ENCODE measurements around the gene CTBP1. TPM values are rescaled to one million over a fixed set of nuclear protein-coding genes. Genes with fewer than 3 reads are reported as not detected.

Gene CTBP1
- total RNA-seq, 1 donor from 2014 or later, result 224 TPM

DNA sequence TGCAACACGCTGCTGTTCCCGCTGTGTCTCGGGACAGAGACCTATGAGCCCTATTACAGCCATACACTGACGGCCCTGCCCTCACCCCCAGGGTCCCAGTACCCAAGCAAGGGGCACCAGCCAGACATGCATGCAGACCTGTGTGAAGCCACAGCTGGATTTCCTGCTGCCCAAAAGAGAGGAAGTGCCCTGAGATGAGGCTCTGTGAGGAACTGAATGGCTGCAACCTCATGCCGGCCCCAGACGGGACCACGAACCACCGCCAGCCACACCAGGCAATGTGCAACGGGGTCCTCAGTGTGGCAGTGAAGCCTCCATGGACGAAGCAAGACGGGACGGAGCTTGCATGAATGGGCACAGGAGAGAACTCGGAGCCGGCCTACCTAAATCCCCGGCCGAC, 21.1 kb downstream of the CTBP1 start:
- DNase-seq (ENCODE audit: low spot score in 2 of 2), result no peak
- FAIRE-seq, result no peak

GRCh38 chr4:1226598-1226997, 22.3 kb downstream of the CTBP1 start:
- DNase-seq (ENCODE audit: low spot score in 2 of 2), result no peak
- no peak for FAIRE-seq

DNA sequence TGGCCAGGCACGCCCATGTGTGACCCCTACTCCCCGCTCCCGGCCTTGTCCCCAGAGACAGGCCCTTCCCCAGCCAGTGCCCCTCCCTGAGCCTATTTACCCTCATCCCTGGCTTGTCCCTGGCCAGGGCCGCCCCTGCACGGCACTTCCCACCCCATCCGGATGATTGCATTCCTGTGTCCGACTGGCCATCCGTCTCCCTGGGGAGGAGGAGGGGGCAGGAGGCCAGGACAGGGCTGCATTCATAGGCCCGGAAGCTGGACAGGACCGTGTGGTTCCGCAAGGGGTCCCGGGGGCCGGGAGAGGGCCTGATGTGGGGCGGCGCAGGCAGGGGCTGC, 22.8 kb downstream of the CTBP1 start:
- no peak for FAIRE-seq

DNA sequence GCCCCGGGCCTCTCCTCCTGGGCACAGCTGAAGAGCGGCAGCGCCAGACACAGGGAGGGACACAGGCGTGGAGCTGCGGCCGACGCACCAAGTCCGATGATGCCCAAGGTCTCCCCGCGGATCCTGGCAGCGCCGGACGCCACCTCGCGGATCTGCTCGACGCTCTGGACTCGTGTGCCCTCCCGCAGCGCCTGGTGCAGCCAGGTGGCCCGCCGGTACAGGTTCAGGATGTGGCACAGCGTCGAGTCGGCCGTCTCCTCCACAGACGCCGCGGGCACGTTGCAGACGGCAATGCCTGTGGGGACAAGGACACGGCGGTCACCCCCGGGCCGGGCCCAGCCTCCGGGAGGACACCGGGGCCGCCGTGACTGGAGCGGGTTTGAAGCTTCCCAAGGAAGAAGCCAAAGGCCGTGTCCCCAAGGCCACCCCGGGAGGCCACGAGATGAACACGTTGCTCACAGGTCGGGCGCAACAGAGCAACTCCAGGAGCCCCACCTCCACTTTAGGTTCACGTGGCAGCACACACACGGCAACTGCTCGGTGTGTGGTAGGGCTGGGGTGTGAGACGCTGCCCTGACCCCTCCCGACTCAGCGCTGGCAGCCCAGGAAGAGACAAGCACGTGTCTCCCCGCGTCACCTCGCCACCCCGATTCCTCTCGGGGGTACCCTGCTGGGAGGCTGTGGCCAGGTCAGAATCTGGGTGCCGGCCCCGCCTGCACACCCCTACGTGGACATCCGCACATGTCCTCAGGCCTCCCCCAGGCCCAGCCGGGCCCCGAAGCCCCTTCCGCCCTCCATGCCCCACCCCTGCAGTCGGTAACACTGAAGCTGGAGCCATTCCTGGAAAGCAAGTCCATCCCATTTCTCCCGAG, 23.4 kb downstream of the CTBP1 start:
- DNase-seq (ENCODE audit: low spot score in 2 of 2) (no peak), FAIRE-seq (no peak)

More for the DNA sequence above, 22.8 kb downstream of the CTBP1 start:
- no peak for DNase-seq (ENCODE audit: low spot score in 2 of 2)

GRCh38 chr4:1223841-1224809, 24.8 kb downstream of the CTBP1 start:
- FAIRE-seq (no peak), DNase-seq (ENCODE audit: low spot score in 2 of 2) (no peak)

DNA sequence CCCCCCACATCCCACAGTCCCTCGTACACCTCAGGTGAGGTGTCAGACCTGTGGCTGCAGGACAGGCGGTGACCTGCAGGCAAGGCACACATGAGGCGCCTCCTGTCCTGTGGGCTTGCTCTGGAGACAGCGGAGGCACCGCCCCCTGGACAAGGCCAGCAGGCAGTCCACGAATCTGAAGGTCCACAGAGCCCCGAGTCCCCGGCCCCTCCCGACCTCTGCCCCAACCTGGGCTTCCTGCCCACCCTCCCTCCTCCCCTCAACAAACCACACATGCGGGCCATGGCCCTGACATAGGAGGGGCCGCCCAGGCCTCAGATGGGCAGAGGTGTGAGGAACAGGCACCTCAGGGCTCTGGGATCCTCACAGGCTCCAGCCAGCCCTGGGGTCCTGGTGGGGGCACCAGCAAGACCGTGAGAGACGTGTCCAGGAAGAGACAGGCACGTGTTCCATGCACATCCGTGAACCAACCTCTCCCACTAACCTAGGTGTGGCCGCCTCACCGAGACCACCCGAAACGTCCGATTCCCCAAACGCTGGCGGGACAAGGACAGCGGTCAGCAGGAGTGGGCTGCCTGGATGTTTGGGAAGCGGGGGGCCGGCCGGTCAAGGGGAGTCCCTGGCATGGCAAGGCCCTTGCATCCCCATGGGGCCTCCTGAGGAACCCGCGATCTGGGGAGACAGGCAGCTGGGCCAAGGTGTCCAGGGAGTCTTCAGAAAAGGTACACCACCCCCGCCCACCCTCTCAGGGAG, 25.8 kb downstream of the CTBP1 start:
- FAIRE-seq (no peak), DNase-seq (ENCODE audit: low spot score in 2 of 2) (no peak)

GRCh38 chr4:1222036-1222789, 26.7 kb downstream of the CTBP1 start:
- DNase-seq (ENCODE audit: low spot score in 2 of 2), result no peak
- no peak for FAIRE-seq

DNA sequence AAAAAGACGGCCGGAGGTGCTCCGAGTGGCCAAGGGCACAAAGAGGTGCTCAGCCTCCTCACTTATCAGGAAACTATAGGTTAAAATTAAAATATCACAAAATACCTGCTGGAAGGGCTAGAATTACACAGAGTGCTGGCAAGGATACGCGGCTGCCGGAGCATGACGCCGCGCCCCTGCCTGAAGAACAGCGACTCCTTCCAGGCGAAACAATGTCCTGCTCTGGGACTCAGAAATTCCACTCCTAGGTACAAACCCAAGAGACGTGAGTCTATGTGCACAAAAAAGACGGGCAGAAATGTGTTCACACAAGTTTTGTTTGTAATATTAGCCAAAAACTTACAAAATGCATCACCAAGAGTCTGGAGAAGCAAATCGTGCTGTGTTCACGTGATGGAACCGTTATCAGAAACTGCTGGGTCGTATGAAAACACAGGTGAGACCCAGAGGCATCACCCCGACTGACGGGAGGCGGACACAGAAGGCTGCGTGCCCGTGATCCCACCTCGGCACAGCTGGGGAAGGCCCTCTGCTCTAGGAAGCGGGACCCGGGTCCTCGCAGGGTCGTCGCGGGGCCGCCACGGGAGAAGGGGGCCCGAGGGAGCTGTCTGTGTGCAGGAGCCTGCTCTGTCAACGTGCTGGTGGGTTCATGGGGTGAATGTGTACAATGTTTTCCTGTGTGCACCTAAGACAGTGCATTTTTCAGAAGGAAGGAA, 27.6 kb downstream of the CTBP1 start:
- no peak for DNase-seq (ENCODE audit: low spot score in 2 of 2)
- FAIRE-seq, result no peak

- no peak for FAIRE-seq
These were observed 28.4 kb downstream of the CTBP1 start for GRCh38 chr4:1220566-1220965.

GRCh38 chr4:1219566-1219950, 29.4 kb downstream of the CTBP1 start:
- FAIRE-seq, result no peak

More at GRCh38 chr4:1220566-1220965, 28.4 kb downstream of the CTBP1 start:
- no peak for DNase-seq (ENCODE audit: low spot score in 2 of 2)

DNA sequence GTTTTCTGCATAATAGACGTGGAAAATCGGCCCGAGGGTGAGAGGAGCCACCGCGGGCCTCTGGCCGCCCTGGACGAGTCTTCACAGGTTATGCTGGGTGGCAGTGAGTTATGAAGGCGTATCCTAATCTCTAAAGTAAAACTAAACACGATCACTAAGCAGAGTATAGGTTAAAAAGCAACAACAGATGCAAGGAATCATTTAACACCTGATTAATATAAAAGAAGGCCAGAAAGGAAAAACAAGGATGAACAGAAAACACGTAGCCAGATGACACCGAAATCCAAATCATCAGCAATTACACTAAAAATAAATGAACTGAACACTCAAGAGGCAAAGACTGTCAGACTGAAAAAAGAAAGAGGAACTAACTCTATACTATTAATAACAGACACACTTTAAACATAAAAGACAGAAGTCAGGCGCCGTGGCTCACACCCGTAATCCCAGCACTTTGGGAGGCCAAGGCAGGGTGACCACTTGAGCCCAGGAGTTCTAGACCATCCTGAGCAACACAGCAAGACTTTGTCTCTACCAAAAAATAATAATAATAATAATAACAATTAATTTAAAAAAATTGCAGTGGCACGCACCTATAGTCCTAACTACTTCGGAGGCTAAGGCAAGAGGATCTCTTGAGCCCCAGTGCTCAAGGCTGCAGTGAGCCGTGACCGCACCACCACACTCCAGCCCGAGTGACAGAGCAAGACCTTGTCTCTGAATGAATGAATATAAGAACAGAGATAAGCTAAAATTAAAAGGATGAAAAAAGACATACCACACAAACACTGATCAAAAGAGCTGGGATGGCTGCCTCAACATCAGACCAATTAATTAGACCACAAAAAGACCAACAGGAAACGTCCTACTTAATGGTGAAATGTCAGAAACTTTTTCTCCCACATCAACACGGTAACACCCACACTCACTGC, 30.0 kb downstream of the CTBP1 start:
- FAIRE-seq (no peak), DNase-seq (ENCODE audit: low spot score in 2 of 2) (no peak)

More at GRCh38 chr4:1219566-1219950, 29.4 kb downstream of the CTBP1 start:
- no peak for DNase-seq (ENCODE audit: low spot score in 2 of 2)

GRCh38 chr4:1217366-1217765, 31.6 kb downstream of the CTBP1 start:
- DNase-seq (ENCODE audit: low spot score in 2 of 2), result no peak
- FAIRE-seq, result no peak

- no peak for DNase-seq (ENCODE audit: low spot score in 2 of 2)
- no peak for FAIRE-seq
These were observed 32.0 kb downstream of the CTBP1 start for GRCh38 chr4:1216869-1217294.

- FAIRE-seq, result no peak
- DNase-seq (ENCODE audit: low spot score in 2 of 2), result no peak
These were observed 32.8 kb downstream of the CTBP1 start for GRCh38 chr4:1216076-1216614.

DNA sequence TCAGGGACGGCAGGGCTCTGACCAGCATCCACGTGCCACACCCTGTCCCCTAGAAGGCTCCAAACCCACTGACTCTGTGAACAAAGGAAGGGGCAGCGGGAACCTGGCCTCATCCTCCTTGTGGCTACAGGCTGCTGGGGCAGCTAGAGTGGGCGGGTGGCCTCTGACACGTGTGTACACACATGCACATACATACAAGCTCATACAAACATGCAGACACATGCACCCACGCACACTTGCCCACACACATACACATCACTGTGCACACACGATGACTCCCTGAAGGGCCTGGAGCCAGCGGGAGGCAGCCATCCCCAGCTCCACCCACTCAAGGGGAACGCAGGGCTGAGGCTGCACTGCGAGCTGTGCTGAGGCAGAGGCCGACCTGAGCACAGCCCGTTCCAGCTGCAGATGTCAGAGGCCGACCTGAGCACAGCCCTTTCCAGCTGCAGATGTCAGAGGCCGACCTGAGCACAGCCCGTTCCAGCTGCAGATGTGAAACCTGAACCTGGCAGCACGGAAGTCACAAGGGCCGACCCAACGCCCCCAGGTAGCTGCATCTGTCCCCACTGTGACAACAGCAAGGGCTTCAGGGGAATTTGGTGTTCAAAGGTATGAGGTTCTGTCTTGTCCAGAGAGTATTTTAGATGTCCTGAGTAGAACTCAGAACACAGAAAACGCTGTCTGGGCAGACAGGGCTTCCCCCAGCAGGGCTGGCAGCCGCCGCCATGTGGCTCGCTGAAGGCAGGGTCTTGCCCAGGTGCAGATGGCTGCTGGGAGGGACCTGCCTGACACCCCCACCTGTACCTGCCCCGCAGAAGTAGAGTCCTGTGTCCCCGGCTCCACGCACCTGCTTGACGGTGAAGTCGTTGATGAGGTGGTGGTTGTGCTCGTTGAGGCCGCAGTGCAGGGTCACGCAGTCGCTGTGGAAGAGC, 33.5 kb downstream of the CTBP1 start:
- FAIRE-seq, result no peak
- no peak for DNase-seq (ENCODE audit: low spot score in 2 of 2)

All from frontal cortex (tissue), 4 donors.